HG02938 (cell line): ENCODE measurements around the gene GBP5.
"Not testable (repeated sequence)": the region's sequence is repeated elsewhere in the genome, so short reads cannot be mapped to it uniquely, and the experiment has no call there.

Experiments
- ATAC-seq: cut with Tn5 transposase; IDR thresholded peaks from one replicate; pipeline ENCODE4 v1.9.1; 2021; ENCODE audit warnings: mild to moderate bottlenecking, moderate library complexity; ENCODE audit not compliant: unreplicated experiment

Gene GBP5

DNA sequence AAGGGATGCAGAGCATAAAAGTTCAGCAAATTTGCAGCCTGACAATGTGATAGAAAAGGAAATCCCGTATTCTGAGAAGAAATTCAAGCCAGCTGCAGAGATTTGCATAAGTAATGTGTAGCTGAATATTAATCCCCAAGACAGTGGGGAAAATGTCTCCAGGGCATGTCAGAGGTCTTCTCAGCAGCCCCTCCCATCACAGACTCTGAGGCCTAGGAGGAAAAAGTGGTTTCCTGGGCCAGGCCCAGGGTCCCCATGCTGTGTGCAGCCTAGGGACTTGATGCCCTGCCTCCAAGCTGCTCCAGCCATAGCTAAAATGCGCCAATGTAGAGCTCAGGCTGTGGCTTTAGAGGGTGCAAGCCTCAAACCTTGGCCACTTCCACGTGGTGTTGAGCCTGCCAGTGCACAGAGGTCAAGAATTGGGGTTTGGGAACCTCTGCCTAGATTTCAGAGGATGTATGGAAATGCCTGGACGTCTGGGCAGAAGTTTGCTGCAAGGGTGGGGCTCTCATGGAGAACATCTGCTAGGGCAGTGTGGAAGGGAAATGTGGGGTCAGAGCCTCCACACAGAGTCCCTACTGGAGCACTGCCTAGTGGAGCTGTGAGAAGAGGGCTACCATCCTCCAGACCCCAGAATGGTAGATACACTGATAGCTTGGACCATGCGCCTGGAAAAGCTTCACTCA is 11.6 kb upstream of the GBP5 start:
- not testable (repeated sequence) for ATAC-seq

DNA sequence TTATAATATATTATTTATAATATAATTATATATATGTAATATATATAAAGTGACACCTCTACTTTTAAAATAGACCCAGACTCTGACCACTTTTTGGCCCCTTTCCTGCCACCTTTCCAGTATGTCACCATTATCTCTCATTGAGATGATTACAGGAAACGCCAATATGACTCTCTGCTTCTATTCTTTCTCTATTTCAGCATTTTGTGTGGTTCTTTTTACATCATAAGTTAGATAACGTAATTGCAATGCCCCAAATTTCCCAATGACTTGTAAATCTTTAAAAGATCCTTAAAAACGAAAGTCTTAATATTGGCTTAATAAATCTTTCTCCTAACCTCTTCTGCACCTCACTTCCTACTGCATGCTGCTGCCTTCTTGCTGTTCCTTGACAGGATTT is 8.1 kb upstream of the GBP5 start:
- ATAC-seq = no peak

DNA sequence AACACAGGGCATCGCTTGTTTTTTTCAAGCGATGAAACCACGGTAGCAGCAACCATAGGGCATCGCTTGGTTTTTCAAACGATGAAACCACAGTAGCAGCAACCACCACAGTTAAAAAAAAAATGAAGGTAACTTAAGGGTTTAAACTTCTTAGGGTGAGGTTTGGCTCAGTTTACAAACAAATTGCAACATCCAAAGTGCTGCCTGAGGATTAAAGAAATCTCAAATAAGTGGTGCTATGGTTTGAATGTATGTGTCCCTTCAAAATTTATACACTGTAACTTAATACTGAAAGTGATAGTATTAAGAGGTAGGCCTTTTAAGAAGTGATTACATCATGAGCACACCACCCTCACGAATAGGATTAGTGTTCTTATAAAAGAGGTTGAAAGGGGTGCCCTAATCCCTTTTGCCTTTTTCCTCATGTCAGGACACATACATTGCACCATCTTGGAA is 6.4 kb upstream of the GBP5 start:
- ATAC-seq = peak; percentile 66

DNA sequence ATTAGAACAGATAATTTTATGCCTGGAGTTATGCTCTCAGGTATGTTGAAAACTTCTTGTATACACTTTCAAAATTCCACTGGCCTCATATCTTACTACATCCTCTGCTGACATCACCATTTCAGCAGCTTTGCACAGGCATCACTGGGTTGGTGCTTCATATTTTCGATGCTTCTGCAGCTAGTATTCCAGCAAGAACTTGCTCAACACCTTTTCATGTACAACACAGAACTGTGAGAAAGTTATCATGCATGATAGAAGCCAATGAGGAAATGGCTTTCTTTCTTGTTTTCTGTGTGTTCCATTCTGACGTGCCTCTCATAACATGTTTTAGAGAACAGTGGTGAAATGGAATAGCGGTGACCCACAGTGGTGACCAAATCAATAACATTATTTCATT is 5.1 kb upstream of the GBP5 start:
- ATAC-seq = no peak

DNA sequence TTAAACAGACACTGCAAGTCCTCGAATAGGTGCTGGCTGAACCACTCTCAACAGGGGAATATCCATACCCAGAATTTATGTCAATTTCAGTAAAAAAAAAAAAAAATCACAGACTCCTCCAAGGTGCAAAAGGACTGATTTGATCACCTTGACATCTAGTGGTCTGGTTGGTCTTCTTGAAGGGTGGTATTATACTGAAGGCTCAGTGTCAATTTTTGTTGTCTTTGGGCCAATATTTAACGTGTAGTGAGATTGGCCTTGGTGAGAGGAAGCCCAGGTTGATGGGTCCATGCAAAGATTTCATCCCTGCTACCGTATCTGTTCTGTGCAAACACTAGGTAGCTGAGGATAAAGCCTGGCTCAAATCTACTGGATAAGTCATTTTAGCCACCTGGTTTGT is 4.0 kb upstream of the GBP5 start:
- ATAC-seq = no peak

DNA sequence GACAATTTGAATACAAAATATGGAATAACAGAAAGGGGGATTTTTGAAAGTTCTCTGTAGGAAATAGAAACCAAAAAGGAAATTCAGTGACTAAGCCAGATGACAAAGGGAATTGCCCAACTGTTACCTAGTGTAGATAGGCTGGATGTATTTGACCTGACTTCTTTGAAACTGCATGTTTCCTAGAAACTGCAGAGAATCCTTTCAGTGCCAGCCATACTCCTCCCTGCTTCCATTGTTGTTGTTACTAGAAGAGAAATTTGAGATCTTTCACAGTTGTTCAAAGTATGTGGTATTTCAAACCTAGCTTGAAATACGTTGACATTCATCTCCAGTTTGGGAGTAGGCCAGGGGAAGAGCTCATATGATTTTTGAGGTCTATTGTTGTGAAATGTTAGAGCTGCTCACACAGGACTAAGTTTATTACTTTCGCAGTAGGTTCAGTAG is 1.8 kb upstream of the GBP5 start:
- no peak for ATAC-seq

DNA sequence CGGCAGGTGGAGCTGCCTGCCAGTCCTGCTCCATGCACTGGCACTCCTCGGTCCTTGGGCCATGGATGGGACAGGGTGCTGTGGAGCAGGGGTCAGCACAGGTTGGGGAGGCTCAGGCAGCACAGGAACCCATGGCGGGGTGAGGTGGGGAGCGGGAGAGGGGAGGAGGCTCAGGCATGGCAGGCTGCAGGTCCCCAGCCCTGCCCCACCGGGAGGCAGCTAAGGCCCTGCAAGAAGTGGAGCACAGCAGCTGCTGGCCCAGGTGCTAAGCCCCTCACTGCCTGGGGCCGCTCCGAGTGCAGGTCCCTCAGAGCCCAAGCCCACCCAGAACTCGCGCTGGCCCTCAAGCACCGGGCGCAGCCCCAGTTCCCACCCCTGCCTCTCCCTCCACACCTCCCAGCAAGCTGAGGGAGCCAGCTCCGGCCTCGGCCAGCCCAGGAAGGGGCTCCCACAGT is 691 bp upstream of the GBP5 start:
- ATAC-seq = no peak

DNA sequence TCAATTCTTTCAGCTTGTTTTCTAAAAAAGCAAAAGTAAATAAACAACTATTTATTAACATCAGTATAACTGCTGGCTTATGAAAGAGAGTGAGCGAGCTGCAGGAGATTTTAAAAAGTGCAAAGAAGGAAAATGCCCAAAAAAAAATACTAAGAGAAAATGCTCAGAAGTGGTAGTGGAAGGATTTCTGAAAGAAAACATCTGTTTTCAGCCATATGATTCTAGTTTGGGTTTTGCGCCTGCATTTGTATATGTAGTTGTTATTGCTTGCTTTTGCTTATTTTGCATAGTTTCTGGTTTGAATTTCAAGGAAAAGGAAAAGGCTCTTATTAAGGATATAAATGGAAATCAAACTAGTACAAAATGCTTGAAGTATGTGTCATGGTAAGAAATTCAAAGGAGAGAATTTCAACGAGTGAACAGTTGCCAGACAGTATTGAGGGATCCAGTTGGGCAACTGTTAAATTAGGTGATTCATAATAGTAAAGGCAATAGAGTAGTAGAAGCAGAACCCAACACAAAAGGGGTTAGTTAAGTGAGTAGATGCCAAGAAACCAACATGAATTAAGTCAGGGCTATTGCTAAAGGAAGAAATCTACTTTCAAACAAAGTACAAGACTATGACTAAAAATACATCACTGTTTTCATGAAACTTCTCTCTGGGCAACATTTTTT is 1.2 kb downstream of the GBP5 start:
- ATAC-seq = peak; percentile 15

DNA sequence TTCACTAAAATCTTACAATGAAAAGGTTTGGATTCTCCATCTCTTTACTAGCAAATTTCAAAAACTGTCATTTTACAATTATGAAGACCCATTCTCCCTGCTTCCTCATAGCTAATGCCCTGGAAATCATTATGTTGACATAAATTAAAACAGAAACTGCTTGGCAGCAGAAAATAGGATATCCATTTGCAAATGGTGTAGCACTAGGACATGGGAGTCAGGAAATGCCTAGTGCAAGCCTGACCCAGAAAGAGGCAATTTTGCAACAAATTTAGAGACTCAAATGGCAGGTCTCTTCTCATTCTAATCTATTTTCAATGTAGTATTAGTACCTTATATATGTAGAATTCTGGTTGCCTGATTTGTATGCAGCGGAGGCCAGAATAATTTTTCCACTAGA is 2.2 kb downstream of the GBP5 start:
- no peak for ATAC-seq

DNA sequence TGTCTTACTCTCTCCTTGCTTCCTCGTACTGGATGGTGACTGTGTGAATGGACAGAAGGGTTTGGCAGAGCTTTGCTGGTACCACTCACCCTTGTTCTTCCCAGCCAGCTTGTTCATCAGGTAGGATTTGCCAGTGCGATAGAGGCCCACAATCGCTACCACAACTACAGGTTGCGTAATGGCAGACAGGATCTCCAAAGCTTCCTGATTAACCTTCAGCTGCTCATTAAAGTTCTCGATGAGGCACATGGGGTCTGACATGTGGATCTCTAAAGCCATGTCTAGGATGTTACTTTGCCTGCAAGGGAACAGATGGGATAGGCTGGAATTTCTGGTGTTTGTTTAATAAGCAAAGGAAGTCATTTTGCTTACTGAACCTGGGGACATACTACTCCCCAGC is 3.4 kb downstream of the GBP5 start:
- ATAC-seq = no peak

DNA sequence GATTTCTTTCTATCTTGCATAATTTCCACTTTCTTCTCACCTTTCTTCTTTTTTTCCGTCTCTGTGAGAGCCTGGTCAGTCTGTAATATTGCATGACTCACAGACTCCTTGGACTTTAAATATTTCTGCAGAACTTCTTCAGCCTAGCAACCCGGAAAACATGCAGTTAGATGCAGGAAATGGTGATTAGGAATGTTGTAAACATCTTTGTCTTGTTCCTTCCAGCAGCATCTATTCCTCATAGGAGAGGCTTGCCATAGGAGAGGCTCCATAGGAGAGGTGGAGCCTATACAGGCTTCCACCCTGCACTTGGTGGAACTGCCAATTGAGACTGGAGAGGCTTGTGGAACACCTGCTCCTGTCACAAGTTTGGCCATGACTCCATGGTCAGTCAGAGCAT is 10.0 kb downstream of the GBP5 start:
- no peak for ATAC-seq

DNA sequence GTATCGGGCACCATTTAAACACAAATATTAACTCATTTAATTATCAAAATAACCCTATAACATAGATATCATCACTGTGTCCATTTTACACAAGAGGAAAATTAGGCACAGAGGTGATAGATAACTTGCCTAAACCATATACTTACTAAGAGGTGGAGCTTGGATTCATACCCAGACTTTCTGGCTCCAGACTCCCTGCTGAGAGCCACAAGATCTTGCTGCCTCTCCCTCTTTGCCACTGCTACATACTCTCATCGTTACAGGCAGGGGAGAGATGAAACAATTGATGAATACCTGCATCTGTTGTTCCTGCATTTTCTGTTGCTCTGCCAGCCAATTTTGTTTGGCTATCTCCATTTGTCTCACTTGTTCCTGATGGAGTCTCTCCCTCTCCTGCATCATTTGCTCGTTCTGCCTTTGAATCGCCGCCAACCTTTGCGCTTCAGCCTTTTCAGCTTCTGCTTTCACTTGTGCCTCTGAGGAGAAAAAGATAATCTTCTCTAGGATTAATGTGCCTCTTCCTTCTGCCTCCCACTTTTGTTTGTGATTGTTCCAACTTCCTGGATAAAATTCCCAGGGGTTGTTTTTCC is 10.6 kb downstream of the GBP5 start:
- ATAC-seq = no peak

DNA sequence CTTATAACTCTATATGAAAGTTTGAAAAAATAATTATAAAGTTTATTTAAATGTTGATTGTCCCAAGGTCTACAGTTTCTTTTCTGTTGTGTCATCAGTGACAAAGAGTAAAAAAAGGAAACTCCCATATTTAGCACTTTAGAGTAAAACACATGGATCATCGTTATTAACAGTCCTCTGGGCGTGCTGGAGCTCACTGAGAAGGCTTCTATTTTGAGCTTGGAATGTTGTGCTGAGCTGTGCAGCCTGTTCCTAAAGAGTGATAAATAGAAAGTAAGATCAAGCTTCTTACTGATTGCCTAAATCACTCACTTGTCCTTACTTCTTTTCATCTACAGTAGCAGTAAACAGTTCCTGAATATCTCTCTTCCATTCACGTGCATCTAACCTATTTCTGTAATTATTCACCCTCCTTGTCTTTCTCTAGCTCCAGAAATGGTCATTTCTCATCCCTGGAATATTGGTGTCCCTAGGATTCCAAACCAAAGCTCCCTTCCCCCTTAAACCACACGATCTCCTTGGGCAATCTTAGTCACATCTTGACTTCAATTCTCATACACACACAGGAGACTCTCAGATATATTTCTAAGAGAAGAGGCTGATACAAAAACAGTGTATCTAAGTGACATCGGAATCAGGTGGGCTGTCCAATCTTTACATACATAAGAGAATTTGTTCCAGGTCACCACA is 11.9 kb downstream of the GBP5 start:
- ATAC-seq = no peak

DNA sequence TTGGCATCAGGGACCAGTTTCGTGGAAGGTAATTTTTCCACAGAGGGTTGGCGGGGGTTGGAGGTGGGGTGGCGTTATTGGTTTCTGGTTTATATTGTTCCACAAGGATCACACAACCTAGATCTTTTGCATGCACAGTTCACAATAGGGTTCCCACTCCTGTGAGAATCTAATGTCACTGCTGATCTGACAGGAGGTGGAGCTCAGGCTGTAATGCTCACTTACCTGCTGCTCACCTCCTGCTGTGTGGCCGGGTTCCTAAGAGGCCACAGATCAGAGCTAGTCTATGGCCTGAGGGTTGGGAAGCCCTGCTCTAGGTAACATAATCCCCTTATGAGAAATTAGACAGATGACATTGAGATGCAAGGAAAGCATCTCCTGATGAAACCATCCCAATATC is 12.6 kb downstream of the GBP5 start:
- ATAC-seq = no peak

DNA sequence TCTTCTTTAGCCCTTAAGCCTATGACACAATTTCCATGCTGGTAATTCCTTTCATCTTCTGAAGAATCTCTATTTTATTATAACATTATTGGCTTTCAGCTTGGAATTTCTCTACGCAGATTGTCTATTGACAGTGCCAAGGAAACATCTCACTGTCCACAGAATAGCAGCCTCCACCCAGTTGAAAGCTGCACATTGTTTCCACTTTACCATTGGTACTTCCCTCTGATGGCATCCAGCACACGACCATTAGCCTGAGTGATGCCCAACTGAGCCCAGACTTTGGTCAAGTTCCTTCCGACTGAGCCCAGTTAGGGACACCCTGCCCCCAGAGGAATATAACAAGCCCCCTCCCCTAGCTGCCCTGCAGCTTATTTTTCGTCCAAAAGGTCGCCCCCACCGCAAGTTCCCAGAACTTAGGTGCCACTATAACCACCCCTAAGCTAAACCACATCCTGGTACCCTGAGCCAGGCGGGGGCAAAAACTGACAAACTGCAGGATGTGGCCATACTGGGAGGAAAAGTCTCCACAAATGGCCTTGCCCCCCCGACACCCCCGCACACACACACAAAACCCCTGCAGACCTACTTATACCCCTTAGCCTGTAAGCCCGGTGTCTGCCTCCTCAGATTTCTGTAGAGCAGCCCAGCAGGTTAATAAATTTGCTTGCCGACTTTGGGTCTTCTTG is 13.2 kb downstream of the GBP5 start:
- no peak for ATAC-seq

DNA sequence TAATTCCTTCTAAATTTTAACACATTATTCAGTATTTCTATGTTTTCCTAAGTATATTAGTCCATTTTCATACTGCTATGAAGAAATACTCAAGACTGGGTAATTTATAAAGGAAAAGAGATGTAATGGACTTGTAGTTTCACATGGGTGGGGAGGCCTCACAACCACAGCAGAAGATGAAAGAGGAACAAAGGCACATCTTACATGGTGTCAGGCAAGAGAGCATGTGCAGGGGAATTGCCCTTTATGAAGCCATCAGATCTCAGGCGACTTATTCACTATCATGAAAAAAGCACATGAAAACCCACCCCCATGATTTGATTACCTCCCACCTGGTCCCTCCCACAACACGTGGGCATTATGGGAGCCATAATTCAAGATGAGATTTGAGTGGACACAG is 15.6 kb downstream of the GBP5 start:
- ATAC-seq = no peak

DNA sequence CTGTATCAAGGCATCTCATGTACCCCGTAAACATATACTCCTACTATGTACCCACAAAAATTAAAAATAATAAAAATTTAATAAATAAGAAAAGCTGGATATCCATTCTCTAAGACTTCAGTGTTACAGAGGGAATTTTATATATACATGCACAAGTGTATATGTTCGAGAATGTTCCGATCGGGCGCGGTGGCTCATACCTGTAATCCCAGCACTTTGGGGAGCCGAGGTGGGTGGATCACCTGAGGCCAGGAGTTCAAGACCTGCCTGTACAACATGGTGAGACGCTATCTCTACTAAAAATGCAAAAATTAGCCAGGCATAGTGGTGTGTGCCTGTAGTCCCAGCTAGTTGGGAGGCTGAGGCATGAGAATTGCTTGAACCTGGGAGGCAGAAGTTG is 17.1 kb downstream of the GBP5 start:
- ATAC-seq = not testable (repeated sequence)

DNA sequence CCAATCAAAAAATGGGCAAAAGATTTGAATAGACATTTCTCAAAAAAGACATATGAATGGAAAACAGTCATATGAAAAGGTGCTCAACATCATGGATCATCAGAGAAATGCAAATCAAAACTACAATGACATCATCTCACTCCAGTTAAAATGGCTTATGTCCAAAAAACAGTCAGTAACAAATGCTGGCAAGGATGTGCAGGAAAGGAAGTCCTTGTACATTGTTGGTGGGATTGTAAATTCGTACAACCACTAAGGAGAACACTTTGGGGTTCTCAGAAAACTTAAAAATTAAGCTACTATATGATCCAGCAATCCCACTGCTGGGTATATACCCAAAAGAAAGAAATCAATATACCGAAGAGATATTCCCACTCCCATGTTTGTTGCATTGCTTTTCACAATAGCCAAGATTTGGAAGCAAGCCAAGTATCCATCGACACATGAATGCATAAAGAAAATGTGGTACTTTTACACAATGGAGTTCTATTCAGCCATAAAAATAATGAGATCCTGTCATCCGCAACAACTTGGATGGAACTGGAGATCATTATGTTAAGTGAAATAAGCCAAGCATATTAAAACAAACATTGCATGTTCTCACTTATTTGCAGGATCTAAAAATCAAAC is 17.9 kb downstream of the GBP5 start:
- no peak for ATAC-seq

DNA sequence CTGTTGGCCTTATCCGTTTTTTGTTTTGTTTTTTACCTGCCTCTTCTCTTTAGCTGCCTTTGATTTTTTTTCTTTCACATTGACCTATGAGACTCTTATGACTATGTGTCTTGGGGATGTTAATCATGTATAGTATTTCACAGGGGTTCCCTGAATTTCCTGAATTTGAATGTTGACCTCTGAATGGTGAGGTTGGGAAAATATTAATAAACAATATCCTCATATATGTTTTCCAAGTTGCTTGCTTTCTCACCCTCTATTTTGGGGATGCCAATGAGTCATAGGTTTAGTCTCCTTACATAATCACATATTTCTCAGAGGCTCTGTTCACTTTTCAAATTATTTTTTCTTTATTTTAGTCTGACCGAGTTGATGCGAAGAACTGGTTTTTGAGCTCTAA is 29.6 kb downstream of the GBP5 start:
- no peak for ATAC-seq
